DOHH2 (cell line): Measurements from ENCODE around the gene UMODL1.

Experiments used
- H3F3A ChIP-seq: fragments of 200-600 bp; sonication (generic), shearing (Covaris generic); 2 replicates; pipeline ENCODE4 v1.6.0; 2016; ENCODE audit warnings: antibody characterized with exemption, mild to moderate bottlenecking; ENCODE audit not compliant: control insufficient read depth, insufficient read depth
- H3K27ac ChIP-seq: fragments of 200-600 bp; sonication (generic); 2 replicates; pipeline ENCODE4 v1.5.1; 2014; ENCODE audit warnings: low read depth, mild to moderate bottlenecking, low read length, moderate library complexity
- H3K27me3 ChIP-seq: fragments of 200-600 bp; sonication (generic); 2 replicates; pipeline ENCODE4 v1.6.1; 2014; ENCODE audit warnings: mild to moderate bottlenecking, low read length, mixed read lengths; ENCODE audit not compliant: control insufficient read depth
- H3K36me3 ChIP-seq: fragments of 200-600 bp; sonication (generic); 2 replicates; pipeline ENCODE4 v1.6.1; 2014; ENCODE audit warnings: mild to moderate bottlenecking, low read length, moderate library complexity, mixed read lengths; ENCODE audit not compliant: control insufficient read depth
- H3K4me1 ChIP-seq: fragments of 200-600 bp; sonication (generic); 2 replicates; pipeline ENCODE4 v1.6.1; 2014; ENCODE audit warnings: mild to moderate bottlenecking, low read length, mixed read lengths; ENCODE audit not compliant: control insufficient read depth
- H3K4me2 ChIP-seq: fragments of 200-600 bp; sonication (generic); 2 replicates; pipeline ENCODE4 v1.6.0; 2014; ENCODE audit warnings: mild to moderate bottlenecking, low read length, moderate library complexity
- H3K4me3 ChIP-seq: fragments of 200-600 bp; sonication (generic); 2 replicates; pipeline ENCODE4 v1.5.1; 2014; ENCODE audit warnings: mild to moderate bottlenecking, low read length, mixed read lengths
- H3K79me2 ChIP-seq: fragments of 200-600 bp; sonication (generic); 2 replicates; pipeline ENCODE4 v1.6.1; 2014; ENCODE audit warnings: mild to moderate bottlenecking, low read length, mixed read lengths; ENCODE audit not compliant: control insufficient read depth
- H3K9me2 ChIP-seq: fragments of 200-600 bp; sonication (generic); replicated peaks from 2 replicates; pipeline ENCODE4 v1.6.1; 2014; ENCODE audit warnings: mild to moderate bottlenecking, low read length, mixed read lengths; ENCODE audit not compliant: control insufficient read depth
- H3K9me3 ChIP-seq: fragments of 200-600 bp; sonication (generic); 2 replicates; pipeline ENCODE4 v1.6.1; 2014; ENCODE audit warnings: antibody characterized with exemption, low read length, mixed read lengths; ENCODE audit not compliant: control insufficient read depth, insufficient read depth
- H4K20me1 ChIP-seq: fragments of 200-600 bp; sonication (generic); 2 replicates; pipeline ENCODE4 v1.6.0; 2014; ENCODE audit warnings: low read depth, mild to moderate bottlenecking, antibody characterized with exemption, low read length, moderate library complexity; ENCODE audit not compliant: control insufficient read depth, insufficient read depth
- CTCF ChIP-seq: fragments of 200-600 bp; sonication (generic); IDR thresholded peaks from one replicate; pipeline ENCODE4 v1.5.1; 2014; ENCODE audit warnings: antibody characterized with exemption, mild to moderate bottlenecking, low read depth, low read length; ENCODE audit not compliant: poor library complexity, severe bottlenecking
- EZH2phosphoT487 ChIP-seq: fragments of 200-600 bp; sonication (generic); IDR thresholded peaks from 2 replicates; pipeline ENCODE4 v1.6.1; 2017; ENCODE audit warnings: borderline replicate concordance, mild to moderate bottlenecking, antibody characterized with exemption, low read length, moderate library complexity, mixed read lengths

Gene UMODL1

GRCh38 chr21:42030311-42030710 lies 40.8 kb upstream of the UMODL1 start:
- no peak overlapping the region for H3K27ac ChIP-seq
- H3K9me3 ChIP-seq, result no peaks in the 10 kb centered on the region
- H3K27me3 ChIP-seq, result no peaks in the 10 kb centered on the region
- no peaks in the 10 kb centered on the region for H4K20me1 ChIP-seq
- TF ChIP-seq CTCF (no peak), EZH2phosphoT487 (no peak)
- H3K4me3 ChIP-seq, result no peak overlapping the region
- H3K4me2 ChIP-seq, result no peak overlapping the region
- H3K4me1 ChIP-seq, result peaks cover 5% of the 10 kb centered on the region
- H3K9me2 ChIP-seq, result no peaks in the 10 kb centered on the region
- H3F3A ChIP-seq, result no peaks in the 10 kb centered on the region
- H3K36me3 ChIP-seq, result no peaks in the 10 kb centered on the region
- no peaks in the 10 kb centered on the region for H3K79me2 ChIP-seq

- H3F3A ChIP-seq, result no peaks in the 10 kb centered on the region
- H3K4me3 ChIP-seq, result no peak overlapping the region
- H4K20me1 ChIP-seq, result no peaks in the 10 kb centered on the region
- H3K27ac ChIP-seq, result no peak overlapping the region
- H3K9me3 ChIP-seq, result no peaks in the 10 kb centered on the region
- H3K36me3 ChIP-seq, result no peaks in the 10 kb centered on the region
- H3K4me2 ChIP-seq, result no peak overlapping the region
- no peaks in the 10 kb centered on the region for H3K27me3 ChIP-seq
- no peaks in the 10 kb centered on the region for H3K79me2 ChIP-seq
- TF ChIP-seq EZH2phosphoT487, result no peak
- TF ChIP-seq CTCF, result no peak
- H3K4me1 ChIP-seq, result peaks cover 5% of the 10 kb centered on the region
- H3K9me2 ChIP-seq, result no peaks in the 10 kb centered on the region
Observed at GRCh38 chr21:42031241-42031640, 39.9 kb upstream of the UMODL1 start.

- no peak overlapping the region for H3K4me2 ChIP-seq
- H3K9me3 ChIP-seq, result no peaks in the 10 kb centered on the region
- H4K20me1 ChIP-seq, result no peaks in the 10 kb centered on the region
- H3K4me3 ChIP-seq, result no peak overlapping the region
- H3K36me3 ChIP-seq, result no peaks in the 10 kb centered on the region
- H3K4me1 ChIP-seq, result peaks cover 5% of the 10 kb centered on the region
- H3K9me2 ChIP-seq, result no peaks in the 10 kb centered on the region
- no peak overlapping the region for H3K27ac ChIP-seq
- no peaks in the 10 kb centered on the region for H3K79me2 ChIP-seq
- H3F3A ChIP-seq, result no peaks in the 10 kb centered on the region
- no peaks in the 10 kb centered on the region for H3K27me3 ChIP-seq
- TF ChIP-seq CTCF (no peak), EZH2phosphoT487 (no peak)
Observed at GRCh38 chr21:42031816-42032215, 39.3 kb upstream of the UMODL1 start.

- Histone ChIP-seq H3F3A (no peaks in the 10 kb centered on the region), H3K36me3 (no peaks in the 10 kb centered on the region), H3K9me3 (no peaks in the 10 kb centered on the region), H3K27ac (no peak overlapping the region), H3K9me2 (no peaks in the 10 kb centered on the region), H3K79me2 (no peaks in the 10 kb centered on the region), H3K4me1 (peaks cover 7% of the 10 kb centered on the region), H3K4me2 (no peak overlapping the region), H3K4me3 (no peak overlapping the region), H4K20me1 (no peaks in the 10 kb centered on the region), H3K27me3 (no peaks in the 10 kb centered on the region)
- TF ChIP-seq EZH2phosphoT487 (no peak), CTCF (no peak)
Observed at GRCh38 chr21:42032266-42032665, 38.9 kb upstream of the UMODL1 start.
